Hematopoietic multipotent progenitor cell treated with erythropoietin and hydrocortisone succinate and interleukin-3 and kit ligand, for 15 days (in vitro differentiated cells): ENCODE results near the gene DROSHA.

Experiments
- DNase-seq: peaks from one replicate; pipeline ENCODE4 v3.0.0-alpha.2; 2015; ENCODE audit warnings: low spot score

The DROSHA gene

GRCh38 chr5:31516802-31517201 lies 15.1 kb downstream of the DROSHA start:
- no peak for DNase-seq

- DNase-seq: no peak
These were observed 20.6 kb downstream of the DROSHA start for GRCh38 chr5:31511305-31511704.

GRCh38 chr5:31504529-31504928 lies 27.4 kb downstream of the DROSHA start:
- no peak for DNase-seq

GRCh38 chr5:31502506-31502905 lies 29.4 kb downstream of the DROSHA start:
- no peak for DNase-seq

GRCh38 chr5:31500256-31500655 lies 31.6 kb downstream of the DROSHA start:
- no peak for DNase-seq

- no peak for DNase-seq
These were observed 35.0 kb downstream of the DROSHA start for GRCh38 chr5:31496891-31497290.

GRCh38 chr5:31496301-31496700 lies 35.6 kb downstream of the DROSHA start:
- DNase-seq: no peak

GRCh38 chr5:31495336-31495735 lies 36.6 kb downstream of the DROSHA start:
- DNase-seq: no peak

GRCh38 chr5:31492869-31493268 lies 39.0 kb downstream of the DROSHA start:
- no peak for DNase-seq

GRCh38 chr5:31487506-31487905 lies 44.4 kb downstream of the DROSHA start:
- peak; percentile 39 for DNase-seq

GRCh38 chr5:31486441-31486840 lies 45.5 kb downstream of the DROSHA start:
- DNase-seq: no peak

GRCh38 chr5:31485376-31486207 lies 46.3 kb downstream of the DROSHA start:
- DNase-seq: no peak

- no peak for DNase-seq
These were observed 50.2 kb downstream of the DROSHA start for GRCh38 chr5:31481531-31482165.

GRCh38 chr5:31479706-31480105 lies 52.2 kb downstream of the DROSHA start:
- DNase-seq: no peak

- DNase-seq: no peak
These were observed 53.0 kb downstream of the DROSHA start for GRCh38 chr5:31478901-31479300.

GRCh38 chr5:31477971-31478370 lies 53.9 kb downstream of the DROSHA start:
- no peak for DNase-seq

GRCh38 chr5:31477516-31477915 lies 54.4 kb downstream of the DROSHA start:
- no peak for DNase-seq

GRCh38 chr5:31476738-31477141 lies 55.2 kb downstream of the DROSHA start:
- no peak for DNase-seq

GRCh38 chr5:31471916-31472315 lies 60.0 kb downstream of the DROSHA start:
- DNase-seq: no peak

GRCh38 chr5:31471040-31471439 lies 60.9 kb downstream of the DROSHA start:
- DNase-seq: no peak

- peak; percentile 88 for DNase-seq
These were observed 61.3 kb downstream of the DROSHA start for GRCh38 chr5:31470608-31471007.

GRCh38 chr5:31469886-31470285 lies 62.0 kb downstream of the DROSHA start:
- no peak for DNase-seq

GRCh38 chr5:31469466-31469865 lies 62.4 kb downstream of the DROSHA start:
- DNase-seq: no peak

GRCh38 chr5:31465291-31465690 lies 66.6 kb downstream of the DROSHA start:
- no peak for DNase-seq
